HG02798 (cell line): ENCODE results near the gene FXYD1.
"Not testable (repeated sequence)": the region's sequence is repeated elsewhere in the genome, so short reads cannot be mapped to it uniquely, and the experiment has no call there.

Experiments
- ATAC-seq: cut with Tn5 transposase; IDR thresholded peaks from one replicate; pipeline ENCODE4 v1.9.1; 2021; ENCODE audit warnings: mild to moderate bottlenecking; ENCODE audit not compliant: unreplicated experiment, poor library complexity

Gene FXYD1

GRCh38 chr19:35138305-35138892, at the start of gene FXYD1:
Gene FXYD1, plus strand, starts transcription at chr19:35138824. Its CDS starts 1,256 bp downstream, at chr19:35140080.
- no peak for ATAC-seq

GRCh38 chr19:35089554-35089953, 49.1 kb upstream of the FXYD1 start:
- no peak for ATAC-seq

GRCh38 chr19:35090160-35090505, 48.5 kb upstream of the FXYD1 start:
- ATAC-seq: no peak

- ATAC-seq: no peak
These were observed 48.0 kb upstream of the FXYD1 start for GRCh38 chr19:35090506-35091214.

- ATAC-seq: no peak
These were observed 45.2 kb upstream of the FXYD1 start for GRCh38 chr19:35093430-35093829.

- no peak for ATAC-seq
These were observed 44.5 kb upstream of the FXYD1 start for GRCh38 chr19:35093941-35094647.

GRCh38 chr19:35094656-35095055, 44.0 kb upstream of the FXYD1 start:
- no peak for ATAC-seq

GRCh38 chr19:35095667-35096368, 42.8 kb upstream of the FXYD1 start:
- no peak for ATAC-seq

- no peak for ATAC-seq
These were observed 40.1 kb upstream of the FXYD1 start for GRCh38 chr19:35098413-35099049.

- ATAC-seq: no peak
These were observed 39.3 kb upstream of the FXYD1 start for GRCh38 chr19:35099155-35099896.

GRCh38 chr19:35099897-35100275, 38.7 kb upstream of the FXYD1 start:
- ATAC-seq: no peak

- ATAC-seq: no peak
These were observed 37.8 kb upstream of the FXYD1 start for GRCh38 chr19:35100588-35101533.

- ATAC-seq: not testable (repeated sequence)
These were observed 36.7 kb upstream of the FXYD1 start for GRCh38 chr19:35101949-35102348.

- ATAC-seq: not testable (repeated sequence)
These were observed 35.0 kb upstream of the FXYD1 start for GRCh38 chr19:35103614-35104013.

GRCh38 chr19:35104361-35104760, 34.3 kb upstream of the FXYD1 start:
- ATAC-seq: no peak

GRCh38 chr19:35105047-35105410, 33.6 kb upstream of the FXYD1 start:
- ATAC-seq: no peak

GRCh38 chr19:35105411-35106290, 33.0 kb upstream of the FXYD1 start:
- no peak for ATAC-seq

GRCh38 chr19:35106291-35106583, 32.4 kb upstream of the FXYD1 start:
- no peak for ATAC-seq
